GOT3 (cell line): ENCODE results near the gene ZBTB18.

Experiments
- DNase-seq: peaks from one replicate; lab custom pipeline; 2025; ENCODE audit warnings: mixed read lengths; lab: John Stamatoyannopoulos, UW

The ZBTB18 gene

GRCh38 chr1:244062156-244062725 is 11.2 kb downstream of the ZBTB18 start:
- DNase-seq, result no peak

DNA sequence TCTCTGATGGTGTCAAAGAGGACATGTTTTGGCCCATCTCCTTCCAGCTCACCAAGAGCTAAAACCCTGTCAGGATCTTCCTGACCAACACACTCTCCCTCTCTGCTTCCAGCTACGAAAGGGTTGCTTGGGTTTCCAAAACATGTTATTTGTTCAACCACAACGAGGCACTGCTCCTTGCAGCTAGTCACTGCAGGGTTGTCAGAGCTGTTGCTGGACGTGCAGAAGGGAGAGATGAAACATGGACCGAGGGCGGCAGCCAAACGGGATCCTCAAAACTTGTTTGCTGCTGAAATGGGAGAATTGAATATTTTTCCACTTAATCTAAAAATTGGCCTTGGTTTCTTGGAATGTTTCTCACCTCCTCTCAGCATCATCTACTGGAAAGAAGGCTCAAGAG is 12.4 kb downstream of the ZBTB18 start:
- no peak for DNase-seq

DNA sequence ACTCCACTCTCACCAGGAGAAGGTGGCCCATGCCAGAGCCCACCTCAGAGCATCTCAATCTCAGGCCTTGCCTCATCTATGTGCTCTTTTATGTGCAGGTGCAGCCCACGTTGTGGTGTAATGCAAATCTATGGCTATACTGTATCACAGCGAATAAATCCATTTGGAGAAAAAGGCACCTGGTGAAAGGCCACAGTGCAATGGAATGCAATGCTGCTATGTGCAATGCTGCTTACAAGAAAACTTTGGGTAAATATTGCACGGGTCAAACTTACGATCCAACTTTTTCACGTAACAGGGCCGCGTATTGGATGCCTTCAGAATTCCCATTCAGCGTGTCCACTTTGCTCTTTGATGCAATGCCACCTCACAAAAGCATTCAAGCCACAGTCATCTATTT is 13.5 kb downstream of the ZBTB18 start:
- no peak for DNase-seq

DNA sequence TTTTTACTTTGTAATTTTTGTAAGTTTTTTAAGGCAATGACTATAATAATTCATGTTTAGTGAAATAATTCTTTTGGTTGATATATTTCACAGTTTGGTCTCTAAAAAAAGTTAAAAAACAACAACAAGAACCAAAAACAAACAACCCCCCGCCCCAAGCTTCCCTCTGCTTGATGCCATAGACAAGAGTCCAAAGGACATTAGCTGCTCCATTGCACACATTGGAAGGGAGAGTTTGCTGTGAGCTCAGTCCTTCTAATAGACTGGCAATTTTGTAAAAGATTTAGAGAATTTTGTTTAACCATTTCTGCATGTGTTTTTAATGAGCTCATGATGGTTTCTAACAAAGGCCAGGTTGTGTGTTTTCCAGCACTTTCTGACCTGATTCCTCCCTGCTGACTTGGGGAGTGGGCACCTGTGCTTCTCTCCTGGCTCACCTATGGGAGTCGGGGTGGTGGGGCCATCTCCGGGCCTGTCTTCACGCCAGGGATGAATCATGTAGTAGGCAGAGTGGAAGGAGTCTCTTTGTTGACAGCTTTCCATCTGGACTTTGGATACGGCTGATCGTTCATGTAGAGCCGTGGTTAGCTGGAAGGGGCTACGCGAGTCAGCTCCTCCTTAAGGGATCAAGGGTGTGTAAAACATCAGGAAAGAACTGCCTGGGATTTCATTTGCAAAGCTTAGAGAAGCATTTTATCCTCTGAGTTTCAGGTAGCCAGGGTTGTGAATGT is 14.1 kb downstream of the ZBTB18 start:
- DNase-seq, result no peak

DNA sequence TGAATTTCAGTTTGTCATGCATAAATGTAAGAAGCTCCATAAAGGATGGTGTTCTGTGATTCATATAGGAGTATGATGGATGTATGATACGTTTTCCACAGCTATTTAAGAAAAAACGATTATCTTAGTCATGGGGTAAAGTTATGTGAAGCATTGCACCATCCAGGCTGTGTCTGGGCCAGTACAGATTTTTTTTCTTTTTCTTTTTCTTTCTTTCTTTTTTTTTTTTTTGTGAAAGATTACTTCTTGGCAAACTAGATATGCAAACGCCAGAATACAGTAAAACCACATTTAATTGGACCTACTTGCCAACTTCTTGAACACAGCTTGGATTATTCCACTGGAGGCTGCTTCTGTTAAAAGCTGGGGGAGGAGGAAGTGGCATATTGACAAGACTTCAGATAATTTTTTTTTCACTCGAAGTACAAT is 14.9 kb downstream of the ZBTB18 start:
- DNase-seq, result no peak

DNA sequence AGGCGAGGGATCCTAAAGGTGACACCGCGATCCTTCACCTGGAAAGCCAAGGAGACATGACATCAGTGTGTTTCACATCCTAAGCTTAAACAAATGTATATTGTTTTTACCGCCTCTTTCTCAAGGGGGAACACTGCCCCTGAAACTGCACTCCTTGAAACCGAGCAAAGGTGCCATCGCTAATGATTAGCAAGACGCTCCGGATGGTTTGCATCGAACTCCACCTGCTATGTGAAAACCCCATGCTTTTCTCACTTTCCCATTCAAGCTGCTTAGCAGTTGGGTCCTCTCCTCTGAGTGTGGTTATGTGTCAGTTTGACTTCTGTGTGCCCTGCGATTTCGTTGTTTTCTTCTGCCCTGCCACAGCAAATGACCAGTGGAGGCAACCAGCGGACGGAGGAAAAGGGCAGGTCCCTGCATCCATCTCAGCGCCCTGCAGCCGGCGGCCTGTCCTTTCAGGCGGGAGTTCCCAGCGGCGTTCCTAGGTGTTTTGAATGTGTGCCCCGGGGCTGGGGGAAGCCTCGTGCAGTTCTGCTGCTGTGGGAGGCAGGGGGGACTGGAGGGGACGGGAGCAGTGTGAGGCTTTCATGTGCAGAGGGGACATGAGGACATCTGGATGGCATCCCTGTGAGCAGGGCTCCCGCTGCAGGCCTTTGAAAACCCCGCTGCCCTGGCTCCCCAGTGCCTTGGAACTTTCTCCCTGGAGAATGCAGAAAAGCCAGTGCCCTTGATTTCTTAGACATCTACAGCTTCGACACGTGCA is 16.1 kb downstream of the ZBTB18 start:
- DNase-seq, result no peak

GRCh38 chr1:244067893-244068292 is 16.8 kb downstream of the ZBTB18 start:
- DNase-seq, result no peak

DNA sequence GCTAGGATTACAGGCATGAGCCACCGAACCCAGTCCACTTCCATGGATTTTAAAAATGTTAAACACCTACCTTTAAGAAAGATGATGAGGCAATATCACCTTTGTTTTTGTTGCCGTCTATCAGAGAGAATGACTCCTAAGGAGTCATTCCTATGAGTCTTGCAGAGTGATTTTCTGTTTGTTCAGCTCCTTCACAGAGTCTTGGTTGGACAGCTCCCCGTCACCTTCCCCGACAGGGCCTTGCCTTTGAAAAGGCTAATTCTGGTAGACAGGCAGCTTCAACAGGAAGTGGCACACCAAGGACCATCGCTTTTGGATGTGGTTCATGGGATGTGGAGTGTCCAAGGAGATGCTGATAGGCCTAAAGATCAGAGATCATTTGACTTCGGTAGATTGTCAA is 17.5 kb downstream of the ZBTB18 start:
- DNase-seq, result no peak

- no peak for DNase-seq
Observed at GRCh38 chr1:244069326-244069898, 18.3 kb downstream of the ZBTB18 start.

- no peak for DNase-seq
Observed at GRCh38 chr1:244074559-244075171, 23.6 kb downstream of the ZBTB18 start.

DNA sequence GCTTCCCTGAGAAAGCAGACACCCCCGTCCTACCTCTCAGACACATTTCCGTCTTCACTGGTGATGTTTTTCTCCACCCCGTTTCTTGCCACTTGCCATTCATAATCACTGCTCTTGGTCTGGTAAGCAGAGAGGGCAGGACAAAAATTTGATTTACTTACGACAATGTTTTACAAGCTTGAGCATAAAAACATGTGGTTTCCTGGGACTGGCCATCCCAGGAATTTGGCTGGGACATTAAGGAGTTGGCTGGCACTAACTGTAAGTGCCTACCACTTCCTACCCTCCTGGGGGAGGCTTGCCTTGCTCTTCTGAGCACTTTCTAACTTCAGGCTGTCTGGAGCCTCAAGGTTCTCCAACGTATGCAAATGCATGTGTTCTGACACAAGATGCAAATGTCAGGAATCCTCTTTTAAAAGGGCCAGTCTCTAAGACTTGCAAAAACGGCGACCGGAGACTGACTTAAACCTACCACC is 24.2 kb downstream of the ZBTB18 start:
- DNase-seq, result no peak

DNA sequence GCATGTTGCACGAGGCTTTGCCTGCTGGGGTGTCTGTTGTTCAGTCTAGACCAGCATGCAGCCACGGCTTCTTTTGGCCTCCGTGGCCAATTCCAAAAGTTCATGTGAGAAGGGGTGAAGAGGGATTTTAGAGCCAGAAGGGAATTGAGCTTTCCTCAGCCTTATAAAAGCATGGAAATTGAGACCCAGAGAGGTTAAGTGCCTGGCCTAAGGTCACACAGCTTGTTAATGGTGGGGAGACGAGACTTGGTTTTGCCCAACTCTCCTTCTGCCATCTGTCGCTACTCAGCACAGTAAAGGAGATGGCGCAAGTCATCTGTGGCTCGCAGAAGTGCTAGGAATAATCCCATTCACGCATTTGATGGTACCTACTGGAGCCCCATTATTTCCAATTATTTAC is 25.7 kb downstream of the ZBTB18 start:
- DNase-seq, result no peak

- DNase-seq, result no peak
Observed at GRCh38 chr1:244077473-244078220, 26.6 kb downstream of the ZBTB18 start.

- DNase-seq, result no peak
Observed at GRCh38 chr1:244080343-244080929, 29.4 kb downstream of the ZBTB18 start.

DNA sequence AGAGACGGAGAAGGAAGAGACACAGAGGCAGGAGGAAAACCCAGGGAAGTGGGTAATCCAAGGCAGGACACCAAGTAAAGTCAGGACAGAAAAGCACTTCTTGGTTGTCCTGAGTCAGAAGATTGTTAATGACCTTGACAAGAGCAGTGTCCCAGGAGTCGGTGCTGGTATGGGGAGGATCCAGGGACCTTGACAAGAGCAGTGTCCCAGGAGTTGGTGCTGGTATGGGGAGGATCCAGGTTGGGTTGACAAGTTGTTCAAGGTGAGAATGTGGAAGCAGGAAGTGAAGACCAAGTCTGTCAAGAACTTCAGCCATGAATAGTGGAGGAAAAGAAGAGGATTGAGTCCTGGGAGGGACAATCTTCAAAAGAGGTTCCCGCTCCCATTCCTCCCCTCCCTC is 31.9 kb downstream of the ZBTB18 start:
- DNase-seq, result no peak

DNA sequence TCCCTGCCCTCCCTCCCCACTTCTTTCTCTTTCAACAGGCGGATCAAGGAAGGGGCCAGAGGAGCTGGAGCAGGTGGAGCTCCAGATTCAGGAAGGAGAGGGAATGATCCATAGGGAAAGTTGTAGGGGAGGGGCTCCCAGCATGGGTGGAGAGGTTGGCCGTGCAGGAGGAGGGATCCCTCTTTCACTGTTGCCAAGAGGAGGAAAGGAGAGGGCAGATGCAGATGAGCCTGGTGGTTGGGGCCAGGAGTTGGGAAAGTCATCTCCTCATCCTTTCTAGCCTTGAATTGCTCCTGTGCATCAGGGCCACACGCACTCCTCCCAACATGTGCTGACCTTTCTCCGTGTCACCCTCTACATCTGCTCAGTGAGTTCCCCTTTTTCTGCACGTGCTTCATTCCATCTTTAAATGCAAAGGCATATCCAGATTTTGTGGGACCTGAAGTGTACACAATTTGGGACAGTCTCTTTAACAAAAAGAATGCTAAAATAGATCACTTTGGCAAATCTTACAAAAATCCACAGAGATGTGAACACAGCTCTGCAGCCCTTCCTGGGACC is 32.4 kb downstream of the ZBTB18 start:
- no peak for DNase-seq

DNA sequence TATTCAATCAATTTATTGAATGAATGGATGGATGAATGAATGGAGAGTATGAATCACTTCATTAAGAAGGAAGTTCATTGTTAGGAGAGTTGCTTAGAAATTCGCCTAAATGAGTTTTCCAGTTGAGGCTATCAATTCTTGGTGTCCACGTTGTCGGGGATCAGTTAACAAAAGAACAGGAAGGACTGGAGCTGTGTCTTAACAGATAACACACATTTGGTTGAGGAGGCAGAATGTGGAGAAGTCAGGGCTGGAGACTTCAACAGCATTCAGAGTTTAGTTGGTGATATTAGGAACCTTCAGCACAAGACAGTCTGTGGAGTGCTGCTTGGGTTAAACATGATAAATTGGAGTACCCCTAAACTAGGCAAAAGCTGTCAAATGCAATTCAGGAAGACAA is 33.7 kb downstream of the ZBTB18 start:
- no peak for DNase-seq

DNA sequence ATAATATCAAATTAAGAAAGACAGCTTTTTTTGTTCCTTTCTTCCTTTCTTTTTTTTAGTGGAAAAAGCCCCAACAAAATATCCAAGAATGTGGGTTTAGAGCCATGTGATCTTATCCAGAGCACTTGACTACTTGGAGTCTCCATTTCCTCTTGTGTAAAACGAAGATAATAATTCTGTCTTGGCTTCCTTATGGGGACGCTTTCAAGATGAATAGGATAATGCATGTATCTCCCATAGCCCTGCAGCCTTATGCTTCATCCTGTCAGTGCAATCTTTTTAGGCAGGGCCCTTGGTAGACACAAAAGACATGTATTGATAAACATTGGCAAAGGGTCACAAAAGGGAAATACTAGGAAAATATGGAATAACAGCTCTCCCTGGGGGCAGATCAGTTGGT is 34.8 kb downstream of the ZBTB18 start:
- no peak for DNase-seq

DNA sequence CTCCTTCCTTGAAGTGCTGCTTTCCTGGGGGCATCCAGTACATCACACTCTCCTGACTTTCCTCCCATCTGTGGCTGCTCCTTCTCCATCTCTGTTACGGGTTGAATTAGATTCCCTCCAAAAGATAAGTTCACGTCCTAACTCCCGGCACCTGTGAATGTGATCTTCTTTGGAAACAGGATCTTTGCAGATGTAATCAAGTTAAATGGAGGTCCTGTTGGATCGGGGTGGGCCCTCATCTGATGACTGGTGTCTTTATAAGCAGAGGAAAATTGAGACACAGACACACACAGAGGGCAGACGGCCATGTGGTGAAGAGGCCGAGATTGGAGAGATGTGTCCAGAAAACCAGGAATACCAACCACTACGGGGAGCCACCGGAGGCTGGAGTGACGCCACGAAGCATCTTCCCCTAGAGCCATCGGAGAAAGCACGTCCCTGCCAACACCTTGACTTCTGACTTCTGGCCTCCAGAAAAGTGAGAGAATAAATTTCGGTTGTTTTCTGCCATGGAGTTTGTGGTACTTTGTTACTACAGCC is 36.0 kb downstream of the ZBTB18 start:
- DNase-seq, result no peak

DNA sequence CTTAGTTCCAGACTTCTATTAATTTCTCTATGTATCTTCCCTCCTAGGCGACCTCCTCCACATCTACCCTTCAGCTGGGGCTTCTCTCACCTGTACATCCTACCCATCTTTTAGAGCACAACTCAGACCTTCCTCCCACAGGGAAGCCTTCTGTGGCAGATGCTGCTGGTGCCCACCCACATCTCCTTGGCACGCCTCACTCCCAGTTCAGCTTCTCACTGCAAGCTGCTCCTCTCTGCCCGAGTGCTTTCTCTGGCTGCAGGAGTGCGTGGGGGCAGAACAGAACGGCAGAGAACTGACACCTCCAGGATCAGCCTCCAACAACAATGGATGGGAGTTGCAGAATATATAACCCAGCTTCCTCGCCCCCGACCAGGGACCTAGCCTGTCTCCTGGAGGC is 36.5 kb downstream of the ZBTB18 start:
- DNase-seq, result no peak

DNA sequence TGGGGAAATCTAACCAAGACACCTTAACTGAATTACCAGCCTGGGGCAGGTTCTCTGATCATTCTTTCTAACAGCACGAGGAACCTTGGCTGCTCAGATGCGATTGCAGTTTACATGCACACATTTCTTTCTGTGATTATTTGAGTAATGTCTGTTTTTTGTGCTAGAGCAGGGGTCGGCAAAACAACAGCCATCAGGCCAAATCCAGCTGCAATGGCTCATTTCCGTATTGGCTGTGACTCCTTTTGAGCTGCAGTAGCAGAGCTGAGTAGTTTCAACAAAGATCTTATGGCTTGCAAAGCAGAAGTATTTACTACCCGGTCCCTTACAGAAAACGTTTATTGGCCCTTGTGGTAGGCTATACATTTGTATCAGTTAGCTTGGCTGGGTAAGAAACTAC is 37.1 kb downstream of the ZBTB18 start:
- DNase-seq, result no peak
